A673 (cell line): Measurements from ENCODE around the gene TAF10. TPM values are rescaled to one million over a fixed set of nuclear protein-coding genes. Genes with fewer than 3 reads are reported as not detected.

ENCODE experiments used
- BruUV-seq: library from RNA; stranded (reverse); fragments of 400-500 nt; replicated peaks from 2 replicates; lab custom pipeline; 2021; lab: Mats Ljungman, UMichigan
- CTCF ChIA-PET: fragments of 300-600 bp; sonication (Branson Sonifier 250); formaldehyde crosslinking; loops from one replicate; lab custom pipeline; 2022; ENCODE audit warnings: antibody characterized with exemption; lab: Charles Lee
- POLR2A ChIA-PET: fragments of 300-600 bp; sonication (Branson Sonifier 250); formaldehyde crosslinking; loops from one replicate; lab custom pipeline; 2022; ENCODE audit warnings: antibody characterized with exemption; ENCODE audit not compliant: low non-redundant PET; lab: Charles Lee
- DNase-seq: peaks from one replicate; pipeline ENCODE4 v3.0.0-alpha.2; 2015; ENCODE audit warnings: low spot score
- H3K27ac ChIP-seq: fragments of 200-600 bp; sonication (generic); 2 replicates; pipeline ENCODE4 v1.5.1; 2016; ENCODE audit warnings: mixed run types, low read depth, mild to moderate bottlenecking, mixed read lengths, antibody characterized with exemption, low read length; ENCODE audit not compliant: poor library complexity, severe bottlenecking
- H3K27me3 ChIP-seq: fragments of 200-600 bp; sonication (generic); replicated peaks from 2 replicates; pipeline ENCODE4 v1.6.1; 2017; ENCODE audit warnings: mixed run types, low read depth, mild to moderate bottlenecking, mixed read lengths, antibody characterized with exemption, low read length; ENCODE audit not compliant: insufficient read depth, poor library complexity
- H3K36me3 ChIP-seq: fragments of 200-600 bp; sonication (generic); 2 replicates; pipeline ENCODE4 v1.6.1; 2016; ENCODE audit warnings: mixed run types, mild to moderate bottlenecking, mixed read lengths, antibody characterized with exemption, low read length; ENCODE audit not compliant: insufficient read depth, poor library complexity, severe bottlenecking
- H3K4me1 ChIP-seq: fragments of 200-600 bp; sonication (generic); 2 replicates; pipeline ENCODE4 v1.6.1; 2017; ENCODE audit warnings: mixed run types, mild to moderate bottlenecking, mixed read lengths, antibody characterized with exemption, low read length; ENCODE audit not compliant: insufficient read depth, poor library complexity, severe bottlenecking
- H3K4me3 ChIP-seq: fragments of 200-600 bp; sonication (generic); 2 replicates; pipeline ENCODE4 v1.5.1; 2016; ENCODE audit warnings: low read depth, mixed run types, mild to moderate bottlenecking, mixed read lengths, low read length; ENCODE audit not compliant: poor library complexity, severe bottlenecking
- H3K9me3 ChIP-seq: fragments of 200-600 bp; sonication (generic); 2 replicates; pipeline ENCODE4 v1.6.1; 2016; ENCODE audit warnings: mixed run types, low read depth, mild to moderate bottlenecking, mixed read lengths, antibody characterized with exemption, low read length; ENCODE audit not compliant: poor library complexity, severe bottlenecking
- EZH2 ChIP-seq: fragments of 200-600 bp; sonication (generic); IDR thresholded peaks from 2 replicates; pipeline ENCODE4 v1.6.1; 2017; ENCODE audit warnings: borderline replicate concordance, low read depth, mild to moderate bottlenecking, mixed read lengths, antibody characterized with exemption, low read length; ENCODE audit not compliant: poor library complexity, severe bottlenecking
- intact Hi-C: fragments of 100-400 bp; cut with micrococcal nuclease; formaldehyde crosslinking; loops from one replicate; pipeline ENCODE4 v1.10.0; 2022; ENCODE audit not compliant: unreplicated experiment
- total RNA-seq: library from RNA; stranded (reverse); gene quantifications from 2 replicates; pipeline ENCODE4 v1.2.3, GENCODE V29; 2021
- TF ChIP-seq, protein P1 (sequence below): fragments of 300-800, 200-600 bp; sonication (generic); conservative IDR thresholded peaks from 2 replicates; pipeline ENCODE4 v1.5.1; 2017; ENCODE audit warnings: low read depth, mild to moderate bottlenecking, antibody characterized with exemption, low read length, moderate library complexity, mixed read lengths

Gene TAF10
- total RNA-seq, 1 experiment from 2014 or later, result 112 TPM

DNA sequence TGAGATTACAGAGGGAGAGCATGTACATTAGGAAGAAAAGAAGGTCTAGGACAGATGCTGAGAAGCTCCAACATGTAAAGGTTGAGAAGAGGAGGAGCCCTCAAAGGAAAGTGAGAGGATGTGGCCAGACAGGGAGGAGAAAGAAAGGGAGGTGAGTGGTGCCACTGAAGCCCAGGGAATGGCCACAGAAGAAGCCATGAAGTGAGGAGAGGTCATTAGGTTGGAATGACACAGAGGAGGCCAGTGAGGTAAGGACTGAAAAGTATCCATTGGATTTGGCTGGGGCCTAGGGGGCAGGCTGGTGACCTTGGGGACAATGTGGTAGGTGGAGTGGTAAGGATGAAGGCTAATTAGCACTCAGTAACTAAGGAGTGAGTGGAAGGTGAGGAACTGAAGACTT lies 46.6 kb upstream of the TAF10 start:
- Histone ChIP-seq H3K9me3 (no peaks in the 10 kb centered on the region), H3K36me3 (no peaks in the 10 kb centered on the region), H3K4me1 (no peaks in the 10 kb centered on the region), H3K4me3 (no peak overlapping the region), H3K27me3 (no peaks in the 10 kb centered on the region), H3K27ac (no peak overlapping the region)
- ChIA-PET CTCF (no interaction called here), POLR2A (no interaction called here)
- DNase-seq, result no peak
- intact Hi-C loops, result no loop called here
- no peak for TF ChIP-seq EZH2
- TF ChIP-seq, protein P1, sequence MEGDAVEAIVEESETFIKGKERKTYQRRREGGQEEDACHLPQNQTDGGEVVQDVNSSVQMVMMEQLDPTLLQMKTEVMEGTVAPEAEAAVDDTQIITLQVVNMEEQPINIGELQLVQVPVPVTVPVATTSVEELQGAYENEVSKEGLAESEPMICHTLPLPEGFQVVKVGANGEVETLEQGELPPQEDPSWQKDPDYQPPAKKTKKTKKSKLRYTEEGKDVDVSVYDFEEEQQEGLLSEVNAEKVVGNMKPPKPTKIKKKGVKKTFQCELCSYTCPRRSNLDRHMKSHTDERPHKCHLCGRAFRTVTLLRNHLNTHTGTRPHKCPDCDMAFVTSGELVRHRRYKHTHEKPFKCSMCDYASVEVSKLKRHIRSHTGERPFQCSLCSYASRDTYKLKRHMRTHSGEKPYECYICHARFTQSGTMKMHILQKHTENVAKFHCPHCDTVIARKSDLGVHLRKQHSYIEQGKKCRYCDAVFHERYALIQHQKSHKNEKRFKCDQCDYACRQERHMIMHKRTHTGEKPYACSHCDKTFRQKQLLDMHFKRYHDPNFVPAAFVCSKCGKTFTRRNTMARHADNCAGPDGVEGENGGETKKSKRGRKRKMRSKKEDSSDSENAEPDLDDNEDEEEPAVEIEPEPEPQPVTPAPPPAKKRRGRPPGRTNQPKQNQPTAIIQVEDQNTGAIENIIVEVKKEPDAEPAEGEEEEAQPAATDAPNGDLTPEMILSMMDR, result no peak
- BruUV-seq, result no TSS peak

DNA sequence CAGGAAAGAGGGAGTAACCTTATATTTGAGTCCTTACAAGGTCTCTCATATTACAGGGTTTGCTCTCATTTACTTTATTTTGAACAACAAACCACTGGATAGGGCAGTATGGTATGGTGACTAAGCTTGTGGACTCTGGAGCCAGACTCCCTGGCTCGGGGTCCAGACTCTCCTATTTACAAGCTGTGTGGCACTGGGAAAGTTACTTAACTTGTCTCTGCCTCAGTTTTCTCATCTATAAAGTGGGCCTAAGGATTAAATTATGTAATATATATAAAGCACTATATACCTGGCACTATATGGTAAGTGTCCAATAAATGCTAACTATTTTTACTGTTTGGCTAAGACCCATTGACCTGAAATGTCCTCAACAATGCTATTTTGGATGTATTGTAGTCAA lies 45.3 kb upstream of the TAF10 start:
- no TSS peak for BruUV-seq
- DNase-seq, result no peak
- Histone ChIP-seq H3K27ac (no peak overlapping the region), H3K27me3 (no peaks in the 10 kb centered on the region), H3K4me1 (no peaks in the 10 kb centered on the region), H3K9me3 (no peaks in the 10 kb centered on the region), H3K4me3 (no peak overlapping the region), H3K36me3 (no peaks in the 10 kb centered on the region)
- TF ChIP-seq EZH2, result no peak
- TF ChIP-seq, protein P1, result no peak
- ChIA-PET CTCF (no interaction called here), POLR2A (no interaction called here)
- intact Hi-C loops, result no loop called here

DNA sequence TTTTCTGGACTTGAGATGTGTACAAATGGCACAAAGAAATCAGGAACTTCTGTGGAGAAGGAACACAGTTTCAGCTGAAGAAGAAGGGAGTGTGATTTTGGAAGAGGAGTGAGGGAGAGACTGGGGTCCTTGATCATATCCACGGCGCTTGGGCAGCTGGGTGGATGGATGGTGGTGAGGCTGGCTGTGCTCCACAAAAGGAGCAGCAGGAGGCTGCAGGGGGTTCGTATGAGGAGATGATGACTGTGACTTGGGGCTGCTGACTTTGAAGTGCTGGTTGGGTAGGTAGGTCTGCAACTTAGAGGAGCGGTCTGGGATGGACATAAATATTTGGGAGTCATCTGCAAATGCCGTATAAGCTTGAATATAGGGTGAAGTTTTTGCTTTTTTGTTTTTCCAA lies 44.9 kb upstream of the TAF10 start:
- no peak overlapping the region for H3K27ac ChIP-seq
- H3K4me1 ChIP-seq, result no peaks in the 10 kb centered on the region
- no peaks in the 10 kb centered on the region for H3K9me3 ChIP-seq
- DNase-seq, result no peak
- CTCF ChIA-PET, result no interaction called here
- H3K4me3 ChIP-seq, result no peak overlapping the region
- TF ChIP-seq EZH2, result no peak
- TF ChIP-seq, protein P1, result no peak
- POLR2A ChIA-PET, result no interaction called here
- no TSS peak for BruUV-seq
- intact Hi-C loops, result no loop called here
- H3K27me3 ChIP-seq, result no peaks in the 10 kb centered on the region
- H3K36me3 ChIP-seq, result no peaks in the 10 kb centered on the region
